H54 (cell line): ENCODE results near the gene SLC25A11.

Experiments used
- DNase-seq: peaks from one replicate; pipeline ENCODE4 v3.0.0; 2011; ENCODE audit warnings: low spot score, mixed read lengths; ENCODE audit not compliant: insufficient read length
- FAIRE-seq: peaks from 3 replicates; lab custom pipeline; 2011; peaks lifted over from hg19 to GRCh38; lab: Jason Lieb, UNC
- POLR2A ChIP-seq: IDR thresholded peaks from 2 replicates; pipeline ENCODE4 v1.6.1; 2011; ENCODE audit warnings: low read depth, mild to moderate bottlenecking, low read length

The SLC25A11 gene

GRCh38 chr17:4895657-4896331 lies 44.1 kb downstream of the SLC25A11 start:
- TF ChIP-seq POLR2A, result no peak
- FAIRE-seq (no peak), DNase-seq (no peak)

GRCh38 chr17:4895121-4895520 lies 44.7 kb downstream of the SLC25A11 start:
- FAIRE-seq (no peak), DNase-seq (no peak)
- no peak for TF ChIP-seq POLR2A

- no peak for DNase-seq
- no peak for TF ChIP-seq POLR2A
- no peak for FAIRE-seq
Measured at GRCh38 chr17:4893721-4894560, 45.9 kb downstream of the SLC25A11 start.

GRCh38 chr17:4893272-4893671 lies 46.6 kb downstream of the SLC25A11 start:
- no peak for TF ChIP-seq POLR2A
- FAIRE-seq (no peak), DNase-seq (no peak)

GRCh38 chr17:4892499-4893221 lies 47.2 kb downstream of the SLC25A11 start:
- no peak for TF ChIP-seq POLR2A
- DNase-seq (no peak), FAIRE-seq (no peak)

GRCh38 chr17:4891411-4892410 lies 48.1 kb downstream of the SLC25A11 start:
- TF ChIP-seq POLR2A, result no peak
- DNase-seq (no peak), FAIRE-seq (no peak)

GRCh38 chr17:4887581-4887980 lies 52.3 kb downstream of the SLC25A11 start:
- no peak for TF ChIP-seq POLR2A
- DNase-seq (no peak), FAIRE-seq (no peak)
